PFSK-1 (cell line): ENCODE results near the gene PPFIA4.

ENCODE experiments used
- POLR2AphosphoS5 ChIP-seq: IDR thresholded peaks from 2 replicates; pipeline ENCODE4 v1.6.1; 2012; ENCODE audit warnings: low read depth, mild to moderate bottlenecking, control low read depth, low read length, moderate library complexity
- SIN3A ChIP-seq: IDR thresholded peaks from 2 replicates; pipeline ENCODE4 v1.6.1; 2012; ENCODE audit warnings: mild to moderate bottlenecking, low read length, moderate library complexity, borderline replicate concordance; ENCODE audit not compliant: insufficient read depth
- TAF1 ChIP-seq: IDR thresholded peaks from 2 replicates; pipeline ENCODE4 v1.6.1; 2012; ENCODE audit warnings: low read length, control low read depth, borderline replicate concordance; ENCODE audit not compliant: insufficient read depth
- TF ChIP-seq, protein P1 (sequence below), 2 experiments: IDR thresholded peaks; 2 replicates each; pipeline versions ENCODE4 v1.6.1 to v1.8.0; 2011 to 2012; ENCODE audit warnings: low read depth in 2 of 2, low read length in 2 of 2, control low read depth in 1 of 2, inconsistent platforms in 1 of 2, mild to moderate bottlenecking in 1 of 2, moderate library complexity in 1 of 2; ENCODE audit not compliant: insufficient read depth in 1 of 2

DNA sequence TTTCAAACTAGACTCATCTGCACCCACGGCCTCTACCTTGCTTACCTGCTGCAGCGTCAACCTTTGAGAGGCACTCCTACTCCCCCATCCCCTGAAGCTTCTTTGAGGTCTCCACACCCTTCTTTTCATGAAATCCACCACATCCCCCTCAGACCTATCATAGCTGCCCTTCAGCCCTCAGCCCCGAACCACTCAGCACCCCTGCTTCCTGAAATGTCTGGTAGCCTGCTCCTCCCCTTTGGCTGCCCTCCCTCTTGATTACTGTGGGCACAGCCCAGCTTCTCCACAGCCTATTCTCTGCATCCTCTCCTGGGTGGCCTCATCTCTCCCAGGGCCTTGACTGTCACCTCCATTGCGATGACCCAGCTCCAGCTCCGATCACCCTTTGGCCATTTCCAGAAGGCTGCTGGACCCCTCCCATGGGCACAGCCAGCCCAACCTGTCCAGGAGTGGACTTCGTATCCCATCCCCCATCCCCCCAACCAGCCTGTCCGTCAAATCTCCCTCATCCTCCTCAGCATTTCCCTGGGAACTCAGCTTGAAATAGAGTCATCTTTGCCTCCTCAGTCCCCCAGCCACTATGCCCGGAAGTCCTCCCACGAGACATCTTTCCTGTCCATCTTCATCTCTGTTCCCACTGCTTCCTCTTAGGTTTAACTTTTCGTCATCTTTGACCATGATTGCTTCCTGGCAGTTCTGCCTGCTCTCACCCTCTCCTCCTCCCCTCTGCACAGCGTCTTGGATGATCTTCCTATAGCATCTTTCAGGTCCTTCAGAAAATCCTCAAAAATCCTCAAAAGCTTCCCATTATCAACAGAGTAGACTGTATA is 95.1 kb downstream of the PPFIA4 start:
- TF ChIP-seq, protein P1, sequence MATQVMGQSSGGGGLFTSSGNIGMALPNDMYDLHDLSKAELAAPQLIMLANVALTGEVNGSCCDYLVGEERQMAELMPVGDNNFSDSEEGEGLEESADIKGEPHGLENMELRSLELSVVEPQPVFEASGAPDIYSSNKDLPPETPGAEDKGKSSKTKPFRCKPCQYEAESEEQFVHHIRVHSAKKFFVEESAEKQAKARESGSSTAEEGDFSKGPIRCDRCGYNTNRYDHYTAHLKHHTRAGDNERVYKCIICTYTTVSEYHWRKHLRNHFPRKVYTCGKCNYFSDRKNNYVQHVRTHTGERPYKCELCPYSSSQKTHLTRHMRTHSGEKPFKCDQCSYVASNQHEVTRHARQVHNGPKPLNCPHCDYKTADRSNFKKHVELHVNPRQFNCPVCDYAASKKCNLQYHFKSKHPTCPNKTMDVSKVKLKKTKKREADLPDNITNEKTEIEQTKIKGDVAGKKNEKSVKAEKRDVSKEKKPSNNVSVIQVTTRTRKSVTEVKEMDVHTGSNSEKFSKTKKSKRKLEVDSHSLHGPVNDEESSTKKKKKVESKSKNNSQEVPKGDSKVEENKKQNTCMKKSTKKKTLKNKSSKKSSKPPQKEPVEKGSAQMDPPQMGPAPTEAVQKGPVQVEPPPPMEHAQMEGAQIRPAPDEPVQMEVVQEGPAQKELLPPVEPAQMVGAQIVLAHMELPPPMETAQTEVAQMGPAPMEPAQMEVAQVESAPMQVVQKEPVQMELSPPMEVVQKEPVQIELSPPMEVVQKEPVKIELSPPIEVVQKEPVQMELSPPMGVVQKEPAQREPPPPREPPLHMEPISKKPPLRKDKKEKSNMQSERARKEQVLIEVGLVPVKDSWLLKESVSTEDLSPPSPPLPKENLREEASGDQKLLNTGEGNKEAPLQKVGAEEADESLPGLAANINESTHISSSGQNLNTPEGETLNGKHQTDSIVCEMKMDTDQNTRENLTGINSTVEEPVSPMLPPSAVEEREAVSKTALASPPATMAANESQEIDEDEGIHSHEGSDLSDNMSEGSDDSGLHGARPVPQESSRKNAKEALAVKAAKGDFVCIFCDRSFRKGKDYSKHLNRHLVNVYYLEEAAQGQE (IDR thresholded peaks at IDR 0.05; ENCODE audit: insufficient read depth in 1 of 2, low read depth in 2 of 2, low read length in 2 of 2): no peak
- no peak for TF ChIP-seq SIN3A
- TF ChIP-seq POLR2AphosphoS5: no peak
- TF ChIP-seq TAF1: no peak
